HCT116 (cell line): ENCODE data around the gene TPO.

Source experiments
- POLR2A ChIP-seq: IDR thresholded peaks from 2 replicates; pipeline ENCODE4 v1.7.0; 2011; ENCODE audit warnings: borderline replicate concordance; ENCODE audit not compliant: insufficient read depth, insufficient read length; ENCODE audit errors: extremely low read depth
- POLR2AphosphoS5 ChIP-seq: IDR thresholded peaks from 2 replicates; pipeline ENCODE4 v1.6.1; 2011; ENCODE audit warnings: mild to moderate bottlenecking, low read depth, low read length, moderate library complexity
- TF ChIP-seq, protein P1 (sequence below), 3 experiments: fragments of 200-600 bp in 1 of 3; sonication (generic) in 1 of 3; IDR thresholded peaks in 2 of 3; conservative IDR thresholded peaks in 1 of 3; 2 replicates each; pipeline ENCODE4 v1.5.1; 2012 to 2017; ENCODE audit warnings: low read depth in 2 of 3, low read length in 2 of 3, antibody characterized with exemption in 1 of 3, borderline replicate concordance in 1 of 3, control low read depth in 1 of 3, mild to moderate bottlenecking in 1 of 3, mixed read lengths in 1 of 3, mixed run types in 1 of 3, moderate library complexity in 1 of 3; ENCODE audit not compliant: insufficient read depth in 1 of 3

DNA sequence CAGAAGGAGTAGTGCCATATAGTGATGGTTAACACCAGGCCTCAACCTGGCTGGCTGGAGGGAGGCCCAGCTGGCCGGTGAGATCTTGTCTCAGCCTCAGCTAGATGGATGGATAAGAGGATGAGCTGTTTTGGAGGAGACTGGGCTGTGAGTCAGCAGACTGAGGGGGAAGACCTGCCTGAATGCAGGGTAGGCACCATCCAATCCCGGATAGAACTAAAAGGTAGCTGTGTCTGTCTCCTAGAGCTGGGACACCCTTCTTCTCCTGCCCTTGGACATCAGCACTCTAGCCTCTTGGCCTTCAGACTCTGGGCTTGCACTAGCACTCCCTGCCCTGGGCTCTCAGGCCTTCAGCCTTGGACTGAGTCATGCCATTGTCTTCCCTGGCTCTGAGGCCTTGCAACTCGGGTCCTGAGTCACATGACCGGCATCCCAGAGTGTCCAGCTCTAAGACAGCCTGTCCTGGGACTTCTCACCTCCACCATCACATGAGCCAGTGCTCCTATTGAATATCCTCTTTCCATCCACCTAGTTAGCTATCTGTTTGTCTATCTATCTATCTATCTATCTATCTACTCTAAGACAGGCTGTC lies 131.3 kb downstream of the TPO start:
- TF ChIP-seq, protein P1, sequence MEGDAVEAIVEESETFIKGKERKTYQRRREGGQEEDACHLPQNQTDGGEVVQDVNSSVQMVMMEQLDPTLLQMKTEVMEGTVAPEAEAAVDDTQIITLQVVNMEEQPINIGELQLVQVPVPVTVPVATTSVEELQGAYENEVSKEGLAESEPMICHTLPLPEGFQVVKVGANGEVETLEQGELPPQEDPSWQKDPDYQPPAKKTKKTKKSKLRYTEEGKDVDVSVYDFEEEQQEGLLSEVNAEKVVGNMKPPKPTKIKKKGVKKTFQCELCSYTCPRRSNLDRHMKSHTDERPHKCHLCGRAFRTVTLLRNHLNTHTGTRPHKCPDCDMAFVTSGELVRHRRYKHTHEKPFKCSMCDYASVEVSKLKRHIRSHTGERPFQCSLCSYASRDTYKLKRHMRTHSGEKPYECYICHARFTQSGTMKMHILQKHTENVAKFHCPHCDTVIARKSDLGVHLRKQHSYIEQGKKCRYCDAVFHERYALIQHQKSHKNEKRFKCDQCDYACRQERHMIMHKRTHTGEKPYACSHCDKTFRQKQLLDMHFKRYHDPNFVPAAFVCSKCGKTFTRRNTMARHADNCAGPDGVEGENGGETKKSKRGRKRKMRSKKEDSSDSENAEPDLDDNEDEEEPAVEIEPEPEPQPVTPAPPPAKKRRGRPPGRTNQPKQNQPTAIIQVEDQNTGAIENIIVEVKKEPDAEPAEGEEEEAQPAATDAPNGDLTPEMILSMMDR (IDR thresholded peaks at IDR 0.05 in 2 of 3, conservative IDR thresholded peaks at IDR 0.05 in 1 of 3; ENCODE audit: borderline replicate concordance in 1 of 3, insufficient read depth in 1 of 3, low read depth in 2 of 3, low read length in 2 of 3), result no peak
- no peak for TF ChIP-seq POLR2AphosphoS5
- no peak for TF ChIP-seq POLR2A
